Measurements from ENCODE around the gene ELOB.
"Not testable (repeated sequence)": the region's sequence is repeated elsewhere in the genome, so short reads cannot be mapped to it uniquely, and the experiment has no call there.

DNA sequence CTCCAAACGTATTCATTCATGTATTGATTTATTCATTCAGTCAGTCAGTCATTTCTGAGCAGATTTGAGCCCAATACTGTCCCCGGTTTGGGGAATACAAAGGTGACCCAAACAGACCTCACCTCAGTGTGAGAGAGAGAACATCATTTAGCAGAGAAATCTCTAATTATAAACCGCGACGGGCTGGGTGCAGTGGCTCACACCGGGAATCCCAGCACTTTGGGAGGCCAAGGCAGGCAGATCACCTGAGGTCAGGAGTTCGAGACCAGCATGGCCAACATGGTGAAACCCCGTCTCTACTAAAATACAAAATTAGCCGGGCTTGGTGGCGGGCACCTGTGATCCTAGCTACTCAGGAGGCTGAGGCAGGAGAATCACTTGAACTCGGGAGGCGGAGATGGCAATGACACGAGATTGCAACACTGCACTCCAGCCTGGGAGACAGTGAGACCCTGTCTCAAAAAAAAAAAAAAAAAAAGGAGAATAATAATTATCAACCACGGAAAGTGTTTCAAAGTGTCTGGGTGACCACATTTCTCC is 55.4 kb downstream of the ELOB start:
- TF ChIP-seq, protein P1, sequence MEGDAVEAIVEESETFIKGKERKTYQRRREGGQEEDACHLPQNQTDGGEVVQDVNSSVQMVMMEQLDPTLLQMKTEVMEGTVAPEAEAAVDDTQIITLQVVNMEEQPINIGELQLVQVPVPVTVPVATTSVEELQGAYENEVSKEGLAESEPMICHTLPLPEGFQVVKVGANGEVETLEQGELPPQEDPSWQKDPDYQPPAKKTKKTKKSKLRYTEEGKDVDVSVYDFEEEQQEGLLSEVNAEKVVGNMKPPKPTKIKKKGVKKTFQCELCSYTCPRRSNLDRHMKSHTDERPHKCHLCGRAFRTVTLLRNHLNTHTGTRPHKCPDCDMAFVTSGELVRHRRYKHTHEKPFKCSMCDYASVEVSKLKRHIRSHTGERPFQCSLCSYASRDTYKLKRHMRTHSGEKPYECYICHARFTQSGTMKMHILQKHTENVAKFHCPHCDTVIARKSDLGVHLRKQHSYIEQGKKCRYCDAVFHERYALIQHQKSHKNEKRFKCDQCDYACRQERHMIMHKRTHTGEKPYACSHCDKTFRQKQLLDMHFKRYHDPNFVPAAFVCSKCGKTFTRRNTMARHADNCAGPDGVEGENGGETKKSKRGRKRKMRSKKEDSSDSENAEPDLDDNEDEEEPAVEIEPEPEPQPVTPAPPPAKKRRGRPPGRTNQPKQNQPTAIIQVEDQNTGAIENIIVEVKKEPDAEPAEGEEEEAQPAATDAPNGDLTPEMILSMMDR (conservative IDR thresholded peaks at IDR 0.05), result not testable (repeated sequence)
- TF ChIP-seq EZH2 (IDR thresholded peaks at IDR 0.05; ENCODE audit: low read depth), result not testable (repeated sequence)
